ENCODE measurements around the gene GATB. TPM values are rescaled to one million over a fixed set of nuclear protein-coding genes. Genes with fewer than 3 reads are reported as not detected.

GATB gene
- total RNA-seq, 1 donor from 2014 or later, result 15.7 TPM

DNA sequence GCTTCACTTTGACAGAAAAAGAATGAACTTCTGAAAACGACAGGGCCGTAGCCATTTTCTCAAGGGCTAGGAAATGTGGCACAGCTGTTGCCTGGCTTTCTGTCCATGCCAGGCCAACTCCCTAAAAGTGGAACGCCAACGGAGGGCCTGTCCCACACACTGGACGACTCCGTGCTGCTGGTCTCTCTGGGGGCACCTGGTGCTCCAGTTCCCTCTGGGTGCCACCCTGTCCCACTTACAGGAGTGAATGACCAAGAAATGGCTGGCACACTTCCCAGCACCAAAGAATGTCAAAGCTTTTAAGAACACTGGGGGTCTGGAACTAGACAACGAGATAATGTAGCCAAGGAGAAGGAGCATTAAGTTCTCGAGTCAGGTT lies 40.9 kb downstream of the GATB start:
- DNase-seq (ENCODE audit: low spot score, unreplicated experiment), result no peak
- H3K27me3 Mint-ChIP-seq, result no peaks in the 10 kb centered on the region
- H3K27ac Mint-ChIP-seq, result no peak overlapping the region
- peaks cover 3% of the 10 kb centered on the region for H3K4me1 Mint-ChIP-seq (ENCODE audit: low read depth)
- peaks cover 3% of the 10 kb centered on the region for H3K36me3 Mint-ChIP-seq (ENCODE audit: insufficient read depth)
- no peak overlapping the region for H3K4me3 Mint-ChIP-seq (ENCODE audit: low read depth)
- no peak for TF ChIP-seq CTCF (IDR thresholded peaks at IDR 0.05; ENCODE audit: unreplicated experiment)
- no peaks in the 10 kb centered on the region for H3K9me3 Mint-ChIP-seq (ENCODE audit: low read depth)

GRCh38 chr4:151718984-151719955 lies 41.5 kb downstream of the GATB start:
- Mint-ChIP-seq H3K4me3 (ENCODE audit: low read depth) (no peak overlapping the region), H3K27ac (no peak overlapping the region), H3K4me1 (ENCODE audit: low read depth) (peaks cover 3% of the 10 kb centered on the region), H3K36me3 (ENCODE audit: insufficient read depth) (peaks cover 3% of the 10 kb centered on the region), H3K27me3 (no peaks in the 10 kb centered on the region), H3K9me3 (ENCODE audit: low read depth) (no peaks in the 10 kb centered on the region)
- TF ChIP-seq CTCF (IDR thresholded peaks at IDR 0.05; ENCODE audit: unreplicated experiment), result no peak
- no peak for DNase-seq (ENCODE audit: low spot score, unreplicated experiment)

- Mint-ChIP-seq H3K27me3 (no peaks in the 10 kb centered on the region), H3K4me3 (ENCODE audit: low read depth) (no peak overlapping the region), H3K27ac (no peak overlapping the region), H3K36me3 (ENCODE audit: insufficient read depth) (peaks cover 3% of the 10 kb centered on the region), H3K4me1 (ENCODE audit: low read depth) (peaks cover 3% of the 10 kb centered on the region), H3K9me3 (ENCODE audit: low read depth) (no peaks in the 10 kb centered on the region)
- no peak for DNase-seq (ENCODE audit: low spot score, unreplicated experiment)
- TF ChIP-seq CTCF (IDR thresholded peaks at IDR 0.05; ENCODE audit: unreplicated experiment), result no peak
These were observed 42.7 kb downstream of the GATB start for GRCh38 chr4:151717909-151718628.

GRCh38 chr4:151717314-151717713 lies 43.5 kb downstream of the GATB start:
- Mint-ChIP-seq H3K9me3 (ENCODE audit: low read depth) (no peaks in the 10 kb centered on the region), H3K36me3 (ENCODE audit: insufficient read depth) (peaks cover 3% of the 10 kb centered on the region), H3K4me3 (ENCODE audit: low read depth) (no peak overlapping the region), H3K27me3 (no peaks in the 10 kb centered on the region), H3K4me1 (ENCODE audit: low read depth) (peaks cover 3% of the 10 kb centered on the region), H3K27ac (no peak overlapping the region)
- no peak for TF ChIP-seq CTCF (IDR thresholded peaks at IDR 0.05; ENCODE audit: unreplicated experiment)
- DNase-seq (ENCODE audit: low spot score, unreplicated experiment), result no peak

DNA sequence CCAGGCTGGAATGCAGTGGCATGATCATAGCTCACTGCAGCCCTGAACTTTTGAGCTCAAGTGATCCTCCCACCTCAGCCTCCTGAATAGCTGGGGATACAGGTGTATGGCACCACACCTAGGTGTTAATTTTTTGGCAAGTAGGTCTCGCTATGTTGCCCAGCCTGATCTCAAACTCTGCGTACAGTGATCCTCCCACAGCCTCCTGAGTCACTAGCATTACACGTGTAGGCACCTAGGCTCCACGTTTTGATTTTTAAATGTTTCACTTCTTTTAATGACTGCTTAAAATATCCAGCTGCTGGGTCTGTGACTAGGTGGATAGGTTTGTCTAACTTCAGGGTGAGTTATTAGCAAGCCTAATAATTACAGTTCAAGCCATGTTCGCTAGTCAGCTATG lies 44.5 kb downstream of the GATB start:
- no peak for TF ChIP-seq CTCF (IDR thresholded peaks at IDR 0.05; ENCODE audit: unreplicated experiment)
- Mint-ChIP-seq H3K4me1 (ENCODE audit: low read depth) (peaks cover 3% of the 10 kb centered on the region), H3K27me3 (no peaks in the 10 kb centered on the region), H3K36me3 (ENCODE audit: insufficient read depth) (peaks cover 3% of the 10 kb centered on the region), H3K9me3 (ENCODE audit: low read depth) (no peaks in the 10 kb centered on the region), H3K27ac (no peak overlapping the region), H3K4me3 (ENCODE audit: low read depth) (no peak overlapping the region)
- DNase-seq (ENCODE audit: low spot score, unreplicated experiment), result no peak
